Central memory CD8-positive, alpha-beta T cell (primary cell): ENCODE measurements around the gene CARD11.

Experiments
- ATAC-seq: fragments of 150-1000 bp; cut with Tn5 transposase; replicated peaks from 2 replicates; pipeline ENCODE4 v1.10.0; 2022; ENCODE audit warnings: mild to moderate bottlenecking, moderate FRiP score, moderate number of reproducible peaks; ENCODE audit not compliant: poor library complexity, severe bottlenecking; ENCODE audit errors: extremely low read depth
- DNase-seq, 2 donors: peaks; one replicate each; pipeline ENCODE4 v3.0.0; 2021; ENCODE audit warnings: low spot score in 2 of 2
- H3K27ac Mint-ChIP-seq: one replicate; pipeline ENCODE4 v1.8.0; 2022; ENCODE audit warnings: low read depth, mild to moderate bottlenecking, moderate library complexity, mixed read lengths
- H3K27me3 Mint-ChIP-seq: one replicate; pipeline ENCODE4 v1.8.0; 2022; ENCODE audit warnings: mixed read lengths
- H3K36me3 Mint-ChIP-seq: one replicate; pipeline ENCODE4 v1.8.0; 2022; ENCODE audit warnings: mild to moderate bottlenecking, moderate library complexity, mixed read lengths; ENCODE audit not compliant: insufficient read depth
- H3K4me1 Mint-ChIP-seq: one replicate; pipeline ENCODE4 v1.8.0; 2022; ENCODE audit warnings: mixed read lengths
- H3K4me3 Mint-ChIP-seq: one replicate; pipeline ENCODE4 v1.8.0; 2022; ENCODE audit warnings: mild to moderate bottlenecking, moderate library complexity, mixed read lengths
- H3K9me3 Mint-ChIP-seq: one replicate; pipeline ENCODE4 v1.8.0; 2022; ENCODE audit warnings: mixed read lengths

CARD11 gene

DNA sequence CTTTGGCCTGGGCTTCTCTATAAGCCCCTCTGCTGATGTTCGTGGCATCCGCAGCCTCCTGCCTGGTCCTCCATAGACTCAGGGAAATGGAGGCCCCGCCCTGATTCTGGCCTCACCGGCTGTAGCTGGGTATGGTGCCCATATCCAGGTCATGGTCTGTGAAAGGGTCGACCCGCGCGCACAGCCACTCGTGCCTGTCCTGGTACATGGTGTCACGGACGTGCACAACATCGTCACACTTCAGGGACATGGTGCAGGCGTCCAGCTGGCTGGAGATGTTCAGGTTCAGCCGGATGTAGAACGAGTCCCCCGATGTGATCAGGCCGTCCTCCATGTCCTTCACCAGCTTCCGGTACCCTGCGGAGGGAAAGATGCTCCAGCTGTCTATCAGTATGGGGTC lies 124.4 kb downstream of the CARD11 start:
- DNase-seq (no peak), ATAC-seq (no peak)
- no peaks in the 10 kb centered on the region for H3K27me3 Mint-ChIP-seq
- no peaks in the 10 kb centered on the region for H3K9me3 Mint-ChIP-seq
- H3K27ac Mint-ChIP-seq: no peak overlapping the region
- H3K36me3 Mint-ChIP-seq: peaks cover 52% of the 10 kb centered on the region
- no peak overlapping the region for H3K4me3 Mint-ChIP-seq
- no peaks in the 10 kb centered on the region for H3K4me1 Mint-ChIP-seq

DNA sequence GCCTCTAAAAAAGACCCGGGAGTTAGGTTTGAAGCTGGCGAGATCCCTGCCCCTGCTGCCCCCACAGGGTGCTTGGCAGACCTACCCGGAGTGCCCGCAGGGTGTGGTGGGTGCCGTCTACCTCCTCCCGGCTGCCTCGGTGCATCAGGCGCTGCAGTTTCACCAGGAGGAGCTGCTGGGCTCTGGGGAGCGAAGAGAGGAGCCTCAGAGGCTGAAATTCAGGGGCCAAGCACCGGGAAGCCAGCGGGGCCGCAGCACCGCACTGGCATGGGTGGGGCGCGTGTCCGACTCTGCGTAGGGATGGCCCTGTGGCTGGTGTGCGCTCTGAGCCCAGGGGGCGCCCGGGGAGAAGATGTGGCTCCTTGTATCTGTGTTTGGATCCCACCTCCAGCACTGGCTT lies 125.3 kb downstream of the CARD11 start:
- Mint-ChIP-seq H3K4me1 (no peaks in the 10 kb centered on the region), H3K9me3 (no peaks in the 10 kb centered on the region), H3K4me3 (no peak overlapping the region), H3K36me3 (peaks cover 52% of the 10 kb centered on the region), H3K27me3 (no peaks in the 10 kb centered on the region), H3K27ac (no peak overlapping the region)
- DNase-seq: no peak
- no peak for ATAC-seq

DNA sequence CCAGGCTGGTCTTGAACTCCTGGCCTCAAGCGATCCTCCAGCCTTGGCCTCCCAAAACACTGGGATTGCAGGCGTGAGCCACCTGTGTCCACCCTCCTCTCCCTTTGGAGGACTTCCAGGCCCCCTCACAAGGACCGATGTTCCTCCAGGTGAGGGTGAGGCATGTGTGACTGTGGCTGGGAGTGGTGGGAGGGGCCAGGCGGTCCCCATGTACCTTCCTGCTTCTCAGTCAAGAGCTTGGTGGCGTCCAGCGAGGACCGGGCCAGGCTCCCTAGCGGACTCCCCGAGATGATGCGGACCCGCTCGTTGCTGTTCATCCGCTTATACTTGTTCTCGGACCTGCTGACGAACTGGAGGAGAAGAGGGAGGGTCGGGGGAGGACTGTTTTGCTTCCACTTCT lies 128.6 kb downstream of the CARD11 start:
- Mint-ChIP-seq H3K4me3 (no peak overlapping the region), H3K9me3 (no peaks in the 10 kb centered on the region), H3K27ac (no peak overlapping the region), H3K4me1 (peaks cover 7% of the 10 kb centered on the region), H3K36me3 (peaks cover 68% of the 10 kb centered on the region), H3K27me3 (no peaks in the 10 kb centered on the region)
- ATAC-seq (no peak), DNase-seq (no peak)

DNA sequence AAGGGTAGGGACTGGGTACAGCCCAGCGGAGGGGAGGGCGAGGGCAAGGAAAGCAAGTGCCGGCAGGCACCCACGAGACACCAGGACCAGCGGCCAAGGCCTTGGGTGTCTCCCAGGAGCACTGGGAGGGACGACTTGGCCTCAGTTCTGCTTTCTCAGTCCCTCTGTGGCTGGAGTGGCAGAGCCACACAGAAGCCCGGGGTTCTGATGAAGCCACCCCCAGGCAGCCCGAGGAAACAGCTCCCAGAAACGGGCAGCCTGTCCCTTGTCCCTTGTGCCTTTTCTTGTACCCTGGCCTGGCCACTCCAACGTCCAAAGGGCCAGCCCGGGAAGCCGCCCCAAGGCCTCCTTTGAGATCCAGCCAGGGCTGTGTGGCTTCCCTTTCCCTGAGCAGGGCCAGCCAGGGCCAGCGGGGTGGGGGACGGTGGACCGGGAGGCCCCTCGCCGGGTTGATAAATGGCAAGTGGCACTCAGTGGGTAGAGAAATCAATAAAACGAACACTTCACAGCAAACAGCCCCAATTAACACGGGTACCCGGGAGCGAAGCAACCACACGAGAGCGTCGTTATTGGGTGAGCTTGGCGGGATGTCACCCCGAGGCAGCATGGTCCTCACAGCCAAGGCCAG lies 129.8 kb downstream of the CARD11 start:
- Mint-ChIP-seq H3K36me3 (peaks cover 68% of the 10 kb centered on the region), H3K4me3 (no peak overlapping the region), H3K27me3 (no peaks in the 10 kb centered on the region), H3K27ac (no peak overlapping the region), H3K4me1 (peaks cover 7% of the 10 kb centered on the region), H3K9me3 (no peaks in the 10 kb centered on the region)
- DNase-seq: no peak
- ATAC-seq: no peak

DNA sequence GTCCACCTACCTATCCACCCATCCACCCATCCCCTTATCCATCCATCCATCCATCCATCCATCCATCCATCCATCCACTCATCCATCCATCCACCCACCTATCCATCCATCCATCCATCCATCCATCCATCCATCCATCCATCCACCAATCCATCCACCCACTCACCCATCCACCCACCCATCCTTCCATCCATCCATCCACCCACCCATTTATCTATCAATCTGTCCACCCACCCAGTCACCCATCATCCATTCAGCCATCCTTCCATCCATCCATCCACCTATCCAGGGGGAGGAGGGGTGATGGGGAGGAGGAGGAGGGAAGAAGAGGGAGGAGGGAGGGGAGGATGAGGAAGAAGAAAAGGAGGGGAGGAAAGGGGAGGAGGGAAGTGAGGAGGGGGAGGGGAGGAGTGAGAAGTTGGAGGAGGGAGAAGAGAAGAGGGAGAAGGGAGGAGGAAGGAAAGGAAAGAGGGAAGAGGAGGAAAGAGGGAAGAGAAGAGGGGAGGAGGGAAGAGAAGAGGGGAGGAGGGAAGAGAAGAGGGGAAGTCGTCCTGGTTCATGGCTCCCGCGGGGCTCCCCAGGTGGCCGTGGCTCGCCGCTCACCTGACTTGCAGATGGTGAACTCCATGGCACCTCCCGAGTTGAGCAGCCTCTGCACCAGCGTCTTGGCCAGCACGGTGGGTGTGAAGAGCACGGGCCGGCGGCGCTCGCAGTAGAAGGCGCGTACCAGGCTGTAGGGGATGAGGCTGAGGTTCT lies 130.8 kb downstream of the CARD11 start:
- H3K4me1 Mint-ChIP-seq: peaks cover 7% of the 10 kb centered on the region
- H3K27ac Mint-ChIP-seq: no peak overlapping the region
- peaks cover 70% of the 10 kb centered on the region for H3K36me3 Mint-ChIP-seq
- no peaks in the 10 kb centered on the region for H3K9me3 Mint-ChIP-seq
- H3K27me3 Mint-ChIP-seq: no peaks in the 10 kb centered on the region
- H3K4me3 Mint-ChIP-seq: no peak overlapping the region
- no peak for DNase-seq
- no peak for ATAC-seq

DNA sequence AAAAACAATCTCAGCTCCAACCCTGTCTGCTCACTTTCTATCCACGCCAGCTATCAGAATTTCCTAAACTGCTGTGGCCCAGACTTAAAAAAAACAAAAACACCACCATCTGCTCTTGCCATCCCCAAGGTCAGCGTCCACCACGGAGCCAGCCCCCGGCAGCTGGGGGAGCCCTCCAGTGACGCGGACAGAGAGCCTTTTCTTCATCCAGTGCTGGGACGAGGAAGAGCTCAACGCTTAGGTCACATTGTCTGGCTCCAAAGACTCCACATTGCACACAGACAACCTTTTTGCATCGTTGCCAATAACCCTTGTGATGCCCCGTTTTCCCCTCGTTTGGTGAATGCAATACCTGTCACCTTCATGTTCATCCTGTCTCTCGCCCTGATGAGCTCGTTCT lies 132.2 kb downstream of the CARD11 start:
- no peak for ATAC-seq
- Mint-ChIP-seq H3K4me1 (peaks cover 7% of the 10 kb centered on the region), H3K27ac (peak overlapping the region; percentile 58), H3K27me3 (no peaks in the 10 kb centered on the region), H3K36me3 (peaks cover 73% of the 10 kb centered on the region), H3K4me3 (no peak overlapping the region), H3K9me3 (no peaks in the 10 kb centered on the region)
- DNase-seq: no peak

DNA sequence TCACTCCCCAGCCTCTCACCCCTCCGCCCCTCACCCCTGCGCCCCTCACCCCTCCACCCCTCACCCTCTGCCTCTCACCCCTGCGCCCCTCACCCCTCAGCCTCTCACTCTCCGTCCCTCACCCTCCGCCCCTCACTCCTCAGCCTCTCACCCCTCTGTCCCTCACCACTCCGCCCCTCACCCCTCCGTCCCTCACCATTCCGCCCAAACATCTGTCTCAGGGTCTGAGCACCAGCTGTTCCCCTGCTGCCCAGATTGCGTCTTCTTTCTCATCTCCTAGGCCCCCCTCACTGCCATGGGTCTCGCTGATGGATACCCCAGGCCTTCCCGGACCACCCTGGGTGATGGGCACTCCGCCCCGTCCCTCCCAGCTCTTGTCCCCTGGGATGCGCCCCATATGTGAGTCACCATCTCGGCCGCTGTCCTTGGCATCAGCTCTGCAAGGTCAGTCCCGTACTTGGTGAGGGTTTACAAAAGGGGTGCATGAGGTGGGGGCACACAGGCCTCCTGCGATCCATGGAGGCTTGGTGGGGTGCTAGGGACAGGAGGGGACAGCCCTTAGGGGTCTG lies 134.1 kb downstream of the CARD11 start:
- Mint-ChIP-seq H3K27ac (peak overlapping the region; percentile 19), H3K4me1 (peaks cover 7% of the 10 kb centered on the region), H3K9me3 (no peaks in the 10 kb centered on the region), H3K4me3 (no peak overlapping the region), H3K27me3 (no peaks in the 10 kb centered on the region), H3K36me3 (peaks cover 60% of the 10 kb centered on the region)
- ATAC-seq (no peak), DNase-seq (no peak)

DNA sequence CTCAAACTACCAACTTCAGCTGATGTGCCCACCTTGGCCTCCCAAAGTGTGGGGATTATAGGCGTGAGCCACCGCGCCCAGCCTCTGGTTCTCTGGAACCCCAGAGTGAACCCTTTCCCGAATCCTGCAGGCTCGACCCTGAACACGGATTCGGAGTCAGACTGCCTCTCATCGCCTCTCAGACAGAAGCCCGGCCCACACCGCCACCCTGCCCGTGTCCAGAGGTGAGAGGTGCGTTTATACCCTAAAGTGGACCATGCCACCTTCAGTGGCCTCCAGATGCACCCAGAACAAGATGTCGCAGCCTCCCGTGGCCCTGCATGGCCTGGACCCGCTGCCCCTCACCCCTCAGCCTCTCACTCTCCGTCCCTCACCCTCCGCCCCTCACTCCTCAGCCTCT lies 134.6 kb downstream of the CARD11 start:
- Mint-ChIP-seq H3K36me3 (peaks cover 61% of the 10 kb centered on the region), H3K9me3 (no peaks in the 10 kb centered on the region), H3K27ac (no peak overlapping the region), H3K4me1 (peaks cover 10% of the 10 kb centered on the region), H3K4me3 (no peak overlapping the region), H3K27me3 (no peaks in the 10 kb centered on the region)
- ATAC-seq (no peak), DNase-seq (no peak)

DNA sequence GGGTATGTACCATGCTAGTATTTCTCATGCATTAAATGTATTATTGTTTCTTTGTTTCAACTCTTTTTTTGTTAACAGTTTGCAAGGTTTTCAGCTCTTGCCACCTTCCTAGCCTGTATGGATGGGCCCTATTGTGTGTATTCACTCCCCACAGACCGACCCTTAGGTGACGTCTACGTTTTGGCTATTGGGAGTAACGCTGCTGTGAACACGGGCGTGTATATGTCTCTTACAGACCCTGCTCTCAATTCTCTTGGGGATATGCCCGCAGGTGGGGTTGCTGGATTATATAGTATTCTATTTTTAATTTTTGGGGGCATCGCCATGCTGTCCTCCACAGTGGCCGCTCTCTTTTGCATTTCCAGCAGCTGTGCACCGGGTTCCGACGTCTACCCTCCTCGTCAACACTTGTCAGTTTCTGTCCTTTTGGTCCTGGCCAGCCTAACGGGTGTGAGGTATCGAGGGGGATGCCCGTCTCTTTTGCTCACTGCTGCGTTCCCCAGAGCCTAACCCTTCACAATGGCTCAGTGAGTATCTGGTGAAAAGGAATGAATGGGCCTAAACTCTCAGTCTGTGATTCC lies 135.5 kb downstream of the CARD11 start:
- Mint-ChIP-seq H3K4me3 (no peak overlapping the region), H3K27ac (no peak overlapping the region), H3K36me3 (peaks cover 57% of the 10 kb centered on the region), H3K9me3 (no peaks in the 10 kb centered on the region), H3K4me1 (peaks cover 18% of the 10 kb centered on the region), H3K27me3 (no peaks in the 10 kb centered on the region)
- no peak for ATAC-seq
- DNase-seq: no peak

DNA sequence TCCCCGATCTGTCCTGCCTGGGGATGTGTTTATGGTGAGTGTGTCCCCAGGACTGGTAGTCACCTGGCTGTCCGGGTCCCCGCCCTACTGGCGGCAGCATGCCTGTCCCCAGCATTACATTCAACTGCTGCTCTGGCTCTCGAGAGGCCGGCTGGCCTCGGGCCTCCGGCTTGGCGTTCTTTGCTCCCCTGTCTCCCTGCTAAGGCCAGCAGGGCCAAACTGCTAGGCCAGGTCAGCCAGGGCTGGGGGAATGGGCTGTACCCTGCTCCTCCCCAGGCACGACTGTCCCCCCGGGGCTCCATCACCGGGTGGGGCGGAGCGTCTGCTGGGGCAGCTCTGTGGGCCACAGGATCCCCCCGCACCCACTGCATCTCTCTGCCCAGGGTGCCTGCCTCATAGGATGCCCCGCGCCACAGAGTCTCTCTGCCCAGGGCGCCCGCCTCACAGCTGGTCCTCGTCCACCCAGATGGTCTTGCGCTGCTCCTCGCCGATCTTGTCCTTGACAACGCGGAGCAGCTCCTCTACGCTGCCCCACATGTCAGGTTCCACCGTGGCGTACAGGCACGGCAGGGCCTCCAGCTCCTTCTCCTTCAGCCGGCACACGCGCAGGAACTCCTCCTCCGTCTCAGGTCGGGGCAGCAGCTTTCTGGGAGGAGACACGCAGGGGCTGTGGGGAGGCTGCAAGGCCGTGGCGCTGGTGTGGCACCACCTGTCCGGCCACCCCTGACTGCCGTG lies 137.3 kb downstream of the CARD11 start:
- no peaks in the 10 kb centered on the region for H3K9me3 Mint-ChIP-seq
- H3K27ac Mint-ChIP-seq: peak overlapping the region; percentile 54
- ATAC-seq: no peak

DNA sequence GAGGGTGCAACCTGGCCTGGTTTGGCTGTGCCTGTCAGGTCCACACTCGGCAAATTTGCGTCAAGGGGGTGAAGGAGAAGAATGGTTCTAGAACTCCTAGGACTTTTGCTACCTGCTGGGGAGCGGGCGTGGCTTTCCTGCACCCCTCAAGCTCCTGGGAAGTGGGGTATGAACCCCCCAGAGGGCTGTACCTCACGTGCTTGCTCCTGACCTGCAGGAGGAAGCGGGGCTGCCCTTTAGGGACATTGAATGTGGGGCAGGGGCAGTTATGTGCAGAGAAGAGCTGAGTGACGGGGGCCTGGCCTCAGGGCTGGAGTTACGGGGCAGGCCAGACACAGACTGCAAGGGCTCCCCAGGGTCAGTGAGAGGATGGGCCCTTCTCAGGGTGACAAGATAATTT lies 138.2 kb downstream of the CARD11 start:
- Mint-ChIP-seq H3K4me1 (peaks cover 27% of the 10 kb centered on the region), H3K27ac (peak overlapping the region; percentile 54), H3K9me3 (no peaks in the 10 kb centered on the region), H3K36me3 (peaks cover 42% of the 10 kb centered on the region), H3K27me3 (no peaks in the 10 kb centered on the region), H3K4me3 (peak overlapping the region; percentile 16)
- DNase-seq: no peak
- ATAC-seq: no peak

More for the DNA sequence above, 137.3 kb downstream of the CARD11 start:
- no peak for DNase-seq
- no peaks in the 10 kb centered on the region for H3K27me3 Mint-ChIP-seq
- H3K4me1 Mint-ChIP-seq: peaks cover 24% of the 10 kb centered on the region
- H3K36me3 Mint-ChIP-seq: peaks cover 48% of the 10 kb centered on the region
- H3K4me3 Mint-ChIP-seq: no peak overlapping the region

DNA sequence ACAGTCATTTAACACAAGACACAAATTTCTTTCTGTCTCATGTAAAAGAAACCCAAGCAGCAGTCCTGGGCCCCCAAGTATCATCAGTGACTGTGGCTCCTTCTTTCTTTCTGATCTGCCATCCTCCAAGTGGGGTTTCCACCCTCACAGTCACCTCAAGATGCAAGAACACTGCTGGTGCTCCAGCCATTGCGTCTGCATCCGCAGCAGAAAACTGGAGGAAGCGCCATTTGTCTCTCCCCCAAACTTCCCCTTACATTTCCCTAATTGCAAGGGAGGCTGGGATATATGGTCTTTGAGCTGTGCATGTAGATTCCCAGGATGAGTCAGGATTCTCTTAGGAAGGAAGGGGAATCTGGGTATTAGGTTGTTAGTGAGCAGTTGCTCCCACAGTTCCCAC lies 138.6 kb downstream of the CARD11 start:
- Mint-ChIP-seq H3K27me3 (no peaks in the 10 kb centered on the region), H3K4me3 (no peak overlapping the region), H3K27ac (no peak overlapping the region), H3K4me1 (peaks cover 27% of the 10 kb centered on the region), H3K9me3 (no peaks in the 10 kb centered on the region), H3K36me3 (peaks cover 38% of the 10 kb centered on the region)
- ATAC-seq (no peak), DNase-seq (no peak)
